Ishikawa (cell line): ENCODE results near the gene PBX4.
A peak's percentile ranks its signal among the peaks of the same experiment; 100 is the strongest.

Experiments used
- CEBPB ChIP-seq: IDR thresholded peaks from 2 replicates; pipeline ENCODE4 v1.6.1; 2012
- CREB1 ChIP-seq: IDR thresholded peaks from 2 replicates; pipeline ENCODE4 v1.6.1; 2012; ENCODE audit warnings: low read depth
- EGR1 ChIP-seq: IDR thresholded peaks from 2 replicates; pipeline ENCODE4 v1.6.1; 2012
- EP300 ChIP-seq: IDR thresholded peaks from 2 replicates; pipeline ENCODE4 v1.6.1; 2012; ENCODE audit warnings: borderline replicate concordance
- FOXM1 ChIP-seq: IDR thresholded peaks from 2 replicates; pipeline ENCODE4 v1.6.1; 2012; ENCODE audit warnings: low read depth, borderline replicate concordance
- MAX ChIP-seq: IDR thresholded peaks from 2 replicates; pipeline ENCODE4 v1.6.1; 2012
- NFIC ChIP-seq: IDR thresholded peaks from 2 replicates; pipeline ENCODE4 v1.6.1; 2012
- RAD21 ChIP-seq: IDR thresholded peaks from 2 replicates; pipeline ENCODE4 v1.6.1; 2012; ENCODE audit warnings: low read depth
- REST ChIP-seq: IDR thresholded peaks from 2 replicates; pipeline ENCODE4 v1.6.1; 2012; ENCODE audit warnings: low read depth, mild to moderate bottlenecking
- TAF1 ChIP-seq: IDR thresholded peaks from 2 replicates; pipeline ENCODE4 v1.6.1; 2012; ENCODE audit warnings: low read depth, mild to moderate bottlenecking
- TCF12 ChIP-seq: IDR thresholded peaks from 2 replicates; pipeline ENCODE4 v1.6.1; 2012; ENCODE audit warnings: low read depth
- TEAD4 ChIP-seq: IDR thresholded peaks from 2 replicates; pipeline ENCODE4 v1.6.1; 2012
- USF1 ChIP-seq: IDR thresholded peaks from 2 replicates; pipeline ENCODE4 v1.6.1; 2012
- YY1 ChIP-seq: IDR thresholded peaks from 2 replicates; pipeline ENCODE4 v1.6.1; 2012; ENCODE audit warnings: low read depth
- ZBTB7A ChIP-seq: IDR thresholded peaks from 2 replicates; pipeline ENCODE4 v1.6.1; 2012; ENCODE audit warnings: low read depth

Gene PBX4

GRCh38 chr19:19561946-19562664 is 56.4 kb downstream of the PBX4 start:
- TF ChIP-seq ZBTB7A (no peak), EGR1 (no peak), TCF12 (no peak), FOXM1 (no peak), TAF1 (no peak), TEAD4 (no peak), CREB1 (no peak), YY1 (no peak), EP300 (no peak), REST (no peak), RAD21 (no peak), CEBPB (no peak)

- TF ChIP-seq CEBPB (no peak), USF1 (no peak), EGR1 (no peak), FOXM1 (no peak), EP300 (no peak), MAX (no peak), TAF1 (no peak), RAD21 (no peak), TEAD4 (no peak), NFIC (no peak), YY1 (no peak)
These were observed 58.6 kb downstream of the PBX4 start for GRCh38 chr19:19559931-19560330.

- TF ChIP-seq TCF12 (no peak), CEBPB (no peak), FOXM1 (no peak), ZBTB7A (no peak), CREB1 (no peak), TEAD4 (no peak), TAF1 (no peak), RAD21 (no peak), USF1 (no peak), NFIC (no peak), EGR1 (no peak), MAX (no peak), EP300 (no peak), REST (no peak), YY1 (no peak)
These were observed 59.9 kb downstream of the PBX4 start for GRCh38 chr19:19558636-19559035.

- no peak for TF ChIP-seq CREB1
These were observed 60.4 kb downstream of the PBX4 start for GRCh38 chr19:19558055-19558454.

GRCh38 chr19:19554074-19555023 is 64.1 kb downstream of the PBX4 start:
- no peak for TF ChIP-seq USF1
- peak; percentile 65 for TF ChIP-seq RAD21
